ENCODE data around the gene OR1L4. TPM values are rescaled to one million over a fixed set of nuclear protein-coding genes. Genes with fewer than 3 reads are reported as not detected.

Gene OR1L4, protein sequence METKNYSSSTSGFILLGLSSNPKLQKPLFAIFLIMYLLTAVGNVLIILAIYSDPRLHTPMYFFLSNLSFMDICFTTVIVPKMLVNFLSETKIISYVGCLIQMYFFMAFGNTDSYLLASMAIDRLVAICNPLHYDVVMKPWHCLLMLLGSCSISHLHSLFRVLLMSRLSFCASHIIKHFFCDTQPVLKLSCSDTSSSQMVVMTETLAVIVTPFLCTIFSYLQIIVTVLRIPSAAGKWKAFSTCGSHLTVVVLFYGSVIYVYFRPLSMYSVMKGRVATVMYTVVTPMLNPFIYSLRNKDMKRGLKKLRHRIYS
- not detected in 2 replicates for total RNA-seq
- polyA plus RNA-seq (2012): not detected

GRCh38 chr9:122723690-122724089 is at the start of gene OR1L4:
Gene OR1L4, plus strand, starts transcription at chr9:122723990. Its CDS starts 0 bp downstream, at chr9:122723990.
- DNase-seq (ENCODE audit: low read depth): no peak

DNA sequence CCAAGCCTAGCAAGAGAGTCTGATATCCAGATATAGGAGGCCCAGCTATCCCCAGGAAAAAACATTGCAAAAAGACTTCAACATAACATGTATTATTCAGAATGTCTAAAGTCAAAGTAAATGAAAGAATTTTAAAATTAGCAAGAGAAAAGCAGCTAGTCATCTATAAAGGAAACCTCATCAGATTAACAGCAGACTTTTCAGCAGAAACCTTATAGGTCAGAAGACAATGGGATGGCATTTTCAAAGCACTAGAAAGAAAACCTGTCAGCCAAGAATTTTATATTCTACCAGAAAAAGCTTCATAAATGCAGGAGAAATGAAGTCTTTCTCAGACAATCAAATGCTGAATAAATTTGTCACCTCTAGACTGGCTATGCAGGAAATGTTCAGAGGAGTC is 38.9 kb upstream of the OR1L4 start:
- DNase-seq (ENCODE audit: low read depth): no peak

DNA sequence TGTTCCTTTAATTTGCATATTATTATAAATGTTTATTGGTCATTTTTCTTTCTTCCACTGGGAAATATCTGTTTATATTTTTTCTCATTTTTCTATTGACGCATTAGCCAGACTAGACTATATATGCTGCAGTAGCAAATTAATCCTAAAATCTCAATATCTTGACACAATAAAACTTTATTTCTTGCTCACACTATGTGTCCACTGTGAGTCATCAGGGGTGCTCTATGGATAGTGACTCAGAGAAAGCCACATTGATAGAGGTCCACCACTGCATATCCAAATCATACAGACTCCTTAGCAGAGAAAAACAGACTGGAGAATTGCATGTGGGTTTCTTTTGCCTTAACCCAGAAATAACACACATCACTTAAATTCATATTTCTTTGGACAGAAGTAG is 28.1 kb upstream of the OR1L4 start:
- no peak for DNase-seq (ENCODE audit: low read depth)

DNA sequence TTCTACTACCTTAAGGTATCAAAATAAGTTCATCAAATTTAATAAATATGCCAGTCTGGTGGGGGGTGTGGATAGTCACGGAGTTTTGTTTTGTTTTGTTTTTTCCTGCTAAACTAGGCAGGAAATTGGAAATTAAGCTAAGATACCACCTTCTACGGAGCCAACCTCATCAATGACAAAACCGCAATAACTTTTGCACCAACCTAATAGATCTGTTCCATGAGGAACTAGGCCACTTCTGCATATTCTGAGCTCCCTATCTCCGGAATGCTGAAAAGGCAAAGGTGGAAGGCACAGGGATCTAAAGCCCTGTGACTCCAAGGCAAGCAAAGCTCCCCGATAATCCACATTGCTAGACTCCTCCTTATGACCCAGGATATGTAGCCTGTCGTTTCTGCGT is 5.8 kb upstream of the OR1L4 start:
- no peak for DNase-seq (ENCODE audit: low read depth)

DNA sequence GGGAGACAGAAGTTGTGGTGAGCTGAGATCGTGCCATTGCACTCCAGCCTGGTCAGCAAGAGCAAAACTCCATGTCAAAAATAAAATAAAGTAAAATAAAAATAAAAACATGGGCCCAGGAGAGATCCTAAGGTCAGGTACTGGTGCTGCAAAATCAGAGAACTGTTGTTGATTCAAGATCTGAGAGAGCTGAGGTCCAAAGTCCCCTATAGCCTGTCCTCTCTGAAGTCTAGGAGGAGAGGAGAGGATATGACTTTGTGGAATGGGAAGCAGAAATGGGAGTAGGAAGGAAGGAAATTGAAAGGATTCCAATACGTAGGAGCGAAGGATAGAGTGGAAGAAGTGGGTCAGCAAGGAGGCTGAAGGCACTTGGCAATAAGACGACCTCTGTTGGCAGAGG is 4.6 kb upstream of the OR1L4 start:
- DNase-seq (ENCODE audit: low read depth): no peak

DNA sequence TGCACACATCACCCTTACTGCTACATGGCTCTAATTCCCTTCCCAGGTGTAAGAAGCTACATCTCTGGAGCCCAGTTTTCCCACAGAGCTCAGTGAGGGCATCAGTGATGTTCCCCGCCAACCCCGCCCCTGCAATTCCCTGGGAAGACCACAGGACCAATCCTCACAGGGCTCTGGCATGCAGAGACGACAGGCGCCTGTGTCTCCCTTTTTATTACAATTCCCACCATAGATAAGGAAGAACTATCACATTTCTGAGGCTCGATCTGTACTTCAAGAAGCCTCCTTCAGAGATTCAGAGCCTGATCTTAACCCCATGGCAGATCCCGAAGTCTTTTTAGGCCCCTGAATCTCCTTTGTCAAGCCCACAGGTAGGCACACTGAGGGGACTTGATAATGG is 18.2 kb downstream of the OR1L4 start, which contains the start of gene OR1L6:
Gene OR1L6, plus strand, starts transcription at position 301 of the 400 bp plus-strand sequence. CDS start 7,545 bp downstream, outside the sequence.
- no peak for DNase-seq (ENCODE audit: low read depth)

GRCh38 chr9:122754825-122755224 is 31.0 kb downstream of the OR1L4 start:
- DNase-seq (ENCODE audit: low read depth): no peak

DNA sequence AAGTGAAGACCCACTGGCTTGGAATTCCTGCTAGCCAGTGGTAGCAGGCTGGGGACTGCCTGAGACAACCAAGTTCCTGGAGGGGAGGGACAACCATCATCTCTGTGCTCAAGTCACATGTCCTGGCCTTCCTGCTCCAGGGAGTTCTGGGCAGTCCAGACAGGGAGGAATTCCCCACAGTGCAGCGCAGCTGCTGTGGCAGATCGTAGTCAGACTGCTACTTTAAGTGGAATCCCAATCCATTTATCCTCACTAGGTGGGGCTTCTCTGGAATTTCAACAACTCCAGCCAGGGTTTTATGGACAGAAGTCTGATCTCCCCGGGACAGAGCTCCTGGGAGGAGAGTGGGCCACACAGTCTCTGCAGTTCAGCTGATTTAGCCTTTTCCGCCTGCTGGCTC is 44.0 kb downstream of the OR1L4 start:
- DNase-seq (ENCODE audit: low read depth): peak; percentile 22

Other genes starting within 250 kb of the OR1L4 start
- not detected in 2 replicates for gene OR1J1, start 246.1 kb upstream of the OR1L4 start, total RNA-seq
- not detected in 2 replicates for gene OR1J2, start 213.2 kb upstream of the OR1L4 start, total RNA-seq
- not detected in 2 replicates for gene OR1J4, start 204.8 kb upstream of the OR1L4 start, total RNA-seq
- not detected in 2 replicates for gene OR1N1, start 196.7 kb upstream of the OR1L4 start, total RNA-seq
- not detected in 2 replicates for gene OR1N2, start 170.9 kb upstream of the OR1L4 start, total RNA-seq
- gene OR1L8, start 140.6 kb upstream of the OR1L4 start, total RNA-seq: not detected in 2 replicates
- not detected in 2 replicates for gene OR1Q1, start 109.3 kb upstream of the OR1L4 start, total RNA-seq
- not detected in 2 replicates for gene OR1B1, start 66.4 kb upstream of the OR1L4 start, total RNA-seq
- not detected in 2 replicates for gene OR1L1, start 62.3 kb upstream of the OR1L4 start, total RNA-seq
- not detected in 2 replicates for gene OR1L3, start 48.9 kb upstream of the OR1L4 start, total RNA-seq
- gene OR1L6, start 18.3 kb downstream of the OR1L4 start, total RNA-seq: not detected in 2 replicates
- not detected in 2 replicates for gene OR5C1, start 64.9 kb downstream of the OR1L4 start, total RNA-seq
- not detected in 2 replicates for gene OR1K1, start 76.1 kb downstream of the OR1L4 start, total RNA-seq
- 15.1 and 17.6 TPM in 2 replicates for gene PDCL, start 104.6 kb downstream of the OR1L4 start, total RNA-seq
- 89.2 and 130 TPM in 2 replicates for gene RC3H2, start 181.4 kb downstream of the OR1L4 start, total RNA-seq
- 14.4 and 17.1 TPM in 2 replicates for gene ZBTB6, start 189.3 kb downstream of the OR1L4 start, total RNA-seq
- 3.8 and 7.0 TPM in 2 replicates for gene ZBTB26, start 207.5 kb downstream of the OR1L4 start, total RNA-seq
- gene RABGAP1, start 217.0 kb downstream of the OR1L4 start, total RNA-seq: 32.5 and 36.0 TPM in 2 replicates

All from myocyte (in vitro differentiated cells).